ENCODE results near the gene CDK15.
"Not testable (repeated sequence)": the region's sequence is repeated elsewhere in the genome, so short reads cannot be mapped to it uniquely, and the experiment has no call there.

CDK15 gene

DNA sequence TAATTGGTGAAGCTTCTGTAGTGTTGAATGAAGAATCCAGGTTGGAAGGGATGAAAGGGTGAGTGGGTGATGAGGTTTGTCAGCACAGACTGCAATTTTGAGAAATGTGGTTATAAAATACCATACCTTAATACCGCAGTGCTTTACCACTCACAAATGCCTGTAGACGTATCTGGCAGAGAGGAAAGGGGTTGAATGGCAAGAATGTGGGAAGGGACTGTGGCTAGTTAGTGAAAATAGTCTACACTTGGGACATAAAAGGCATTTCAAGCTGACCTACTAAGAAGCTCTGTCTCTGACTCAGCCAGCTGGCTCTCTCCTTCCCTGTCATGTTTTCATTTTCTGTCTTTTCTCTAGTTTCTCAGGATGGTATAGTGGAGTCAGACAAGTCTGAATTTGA is 25.1 kb downstream of the CDK15 start:
- TF ChIP-seq ZNF274 (IDR thresholded peaks at IDR 0.05; ENCODE audit: low read depth, low read length): no peak
- no peak overlapping the region for H3K4me3 ChIP-seq (ENCODE audit: low read length)

DNA sequence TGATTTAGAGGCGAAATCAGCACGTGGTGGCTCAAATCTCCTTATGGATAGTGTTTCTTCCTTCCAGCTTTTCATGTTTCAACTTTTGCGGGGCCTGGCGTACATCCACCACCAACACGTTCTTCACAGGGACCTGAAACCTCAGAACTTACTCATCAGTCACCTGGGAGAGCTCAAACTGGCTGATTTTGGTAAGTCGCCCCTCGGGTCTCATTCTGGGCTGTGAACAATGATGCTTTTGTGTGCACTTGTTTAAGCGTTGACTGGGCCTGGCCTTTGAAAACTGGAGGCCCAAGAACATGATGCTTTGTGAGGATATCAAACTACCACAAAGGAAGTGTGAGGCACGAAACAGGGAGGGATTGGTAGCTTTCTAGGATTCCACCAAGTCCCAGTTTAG is 27.4 kb downstream of the CDK15 start:
- H3K4me3 ChIP-seq (ENCODE audit: low read length): no peak overlapping the region
- TF ChIP-seq ZNF274 (IDR thresholded peaks at IDR 0.05; ENCODE audit: low read depth, low read length): no peak

DNA sequence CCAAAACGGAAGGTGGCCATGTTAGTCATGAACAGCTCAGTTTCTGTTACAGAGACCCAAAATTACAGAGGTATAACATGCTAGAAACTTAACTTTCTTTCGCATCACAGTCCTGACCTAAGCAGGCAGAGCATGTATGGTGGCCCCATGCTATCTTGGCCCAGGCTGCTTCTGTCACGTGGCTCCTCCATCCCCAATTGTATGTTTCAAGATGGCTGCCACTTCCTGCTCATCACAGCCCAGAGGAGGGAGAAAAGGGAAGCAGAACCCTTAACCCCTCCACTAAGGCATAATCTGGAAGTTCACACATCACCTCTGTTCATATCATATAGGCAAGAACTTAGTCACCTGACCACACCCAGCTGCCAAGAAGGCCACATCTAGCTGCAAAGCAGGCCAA is 28.7 kb downstream of the CDK15 start:
- H3K4me3 ChIP-seq (ENCODE audit: low read length): no peak overlapping the region
- TF ChIP-seq ZNF274 (IDR thresholded peaks at IDR 0.05; ENCODE audit: low read depth, low read length): no peak

DNA sequence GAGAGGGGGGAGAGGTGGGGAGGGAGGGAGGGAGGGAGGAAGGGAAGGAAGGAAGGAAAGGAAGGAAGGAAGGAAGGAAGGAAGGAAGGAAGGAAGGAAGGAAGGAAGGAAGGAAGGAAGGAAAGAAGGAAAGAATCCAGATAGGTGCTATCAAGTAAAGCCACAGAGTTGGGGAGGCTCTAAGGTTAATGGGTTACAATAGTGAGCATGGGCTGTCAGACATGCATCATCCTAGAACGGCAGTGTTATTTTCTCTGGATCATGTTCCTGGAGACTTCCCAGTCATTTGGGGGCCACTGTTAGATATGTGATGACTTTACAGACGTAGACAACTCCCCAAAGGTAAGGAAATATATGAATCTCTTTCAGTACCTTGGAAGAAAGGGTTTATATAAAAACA is 31.1 kb downstream of the CDK15 start:
- TF ChIP-seq ZNF274 (IDR thresholded peaks at IDR 0.05; ENCODE audit: low read depth, low read length): no peak
- H3K4me3 ChIP-seq (ENCODE audit: low read length): no peak overlapping the region

DNA sequence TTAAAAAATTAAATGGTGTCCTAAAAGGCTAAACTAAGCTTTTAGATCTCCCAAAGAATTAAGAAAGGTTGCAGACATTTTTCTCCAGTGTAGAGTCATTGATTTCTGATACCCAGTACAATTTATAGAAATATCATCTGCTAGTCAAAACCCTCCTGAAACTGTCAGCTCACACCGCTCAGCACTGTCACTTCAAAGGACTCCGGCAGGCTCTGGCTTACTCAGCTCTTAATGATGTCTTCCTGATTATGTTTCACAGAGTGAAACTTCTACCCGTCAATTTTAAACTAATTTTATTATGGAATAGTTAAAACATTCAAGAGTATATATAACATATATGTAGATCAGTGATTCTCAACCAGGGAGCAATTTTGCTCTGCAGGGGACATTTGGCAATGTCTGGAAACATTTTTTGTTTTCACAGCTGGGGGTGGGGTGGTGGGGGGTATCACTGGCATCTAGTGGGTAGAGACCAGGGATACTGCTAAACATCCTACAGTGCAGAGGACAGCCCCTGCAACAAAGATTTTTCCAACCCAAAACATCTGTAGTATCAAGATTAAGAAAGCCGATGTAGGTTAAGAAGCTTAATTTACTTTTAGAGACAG is 31.6 kb downstream of the CDK15 start:
- no peak for TF ChIP-seq ZNF274 (IDR thresholded peaks at IDR 0.05; ENCODE audit: low read depth, low read length)
- H3K4me3 ChIP-seq (ENCODE audit: low read length): no peak overlapping the region

DNA sequence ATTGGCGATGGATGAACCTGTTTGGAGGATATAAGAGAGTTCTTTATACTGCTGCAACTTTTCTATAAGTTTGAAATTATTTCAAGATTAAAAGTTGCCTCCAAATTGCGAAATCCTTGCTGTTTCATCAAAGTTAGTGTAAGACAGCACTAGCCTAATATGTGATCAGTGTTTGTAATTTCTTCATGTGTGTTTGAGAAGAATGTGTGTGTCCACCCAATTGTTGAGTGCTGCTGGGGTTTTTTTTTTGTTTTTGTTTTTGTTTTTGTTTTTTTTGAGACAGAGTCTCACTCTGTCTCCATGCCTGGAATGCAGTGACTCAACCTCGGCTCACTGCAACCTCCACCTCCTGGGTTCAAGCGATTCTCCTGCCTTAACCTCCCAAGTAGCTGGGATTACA is 33.4 kb downstream of the CDK15 start:
- H3K4me3 ChIP-seq (ENCODE audit: low read length): no peak overlapping the region
- TF ChIP-seq ZNF274 (IDR thresholded peaks at IDR 0.05; ENCODE audit: low read depth, low read length): no peak

DNA sequence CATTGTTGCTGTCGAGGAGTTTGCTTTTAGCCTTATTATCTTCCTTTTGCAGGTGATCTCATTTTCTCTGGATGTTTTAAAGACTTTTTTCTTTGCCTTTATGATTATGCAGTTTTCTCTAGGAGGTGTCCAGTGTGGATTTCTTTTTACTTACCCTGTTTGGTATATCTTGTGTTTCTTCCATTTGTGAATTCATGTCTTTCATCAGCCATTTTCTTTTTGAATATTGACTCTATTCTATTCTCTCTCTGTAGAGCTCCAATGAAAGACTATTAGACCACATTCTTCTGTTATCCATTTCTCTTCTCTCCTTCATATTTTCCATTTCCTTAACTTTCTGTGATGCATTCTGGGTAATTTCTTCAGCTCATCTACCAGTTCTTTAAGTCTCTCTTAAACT is 34.4 kb downstream of the CDK15 start:
- no peak overlapping the region for H3K4me3 ChIP-seq (ENCODE audit: low read length)
- TF ChIP-seq ZNF274 (IDR thresholded peaks at IDR 0.05; ENCODE audit: low read depth, low read length): no peak

DNA sequence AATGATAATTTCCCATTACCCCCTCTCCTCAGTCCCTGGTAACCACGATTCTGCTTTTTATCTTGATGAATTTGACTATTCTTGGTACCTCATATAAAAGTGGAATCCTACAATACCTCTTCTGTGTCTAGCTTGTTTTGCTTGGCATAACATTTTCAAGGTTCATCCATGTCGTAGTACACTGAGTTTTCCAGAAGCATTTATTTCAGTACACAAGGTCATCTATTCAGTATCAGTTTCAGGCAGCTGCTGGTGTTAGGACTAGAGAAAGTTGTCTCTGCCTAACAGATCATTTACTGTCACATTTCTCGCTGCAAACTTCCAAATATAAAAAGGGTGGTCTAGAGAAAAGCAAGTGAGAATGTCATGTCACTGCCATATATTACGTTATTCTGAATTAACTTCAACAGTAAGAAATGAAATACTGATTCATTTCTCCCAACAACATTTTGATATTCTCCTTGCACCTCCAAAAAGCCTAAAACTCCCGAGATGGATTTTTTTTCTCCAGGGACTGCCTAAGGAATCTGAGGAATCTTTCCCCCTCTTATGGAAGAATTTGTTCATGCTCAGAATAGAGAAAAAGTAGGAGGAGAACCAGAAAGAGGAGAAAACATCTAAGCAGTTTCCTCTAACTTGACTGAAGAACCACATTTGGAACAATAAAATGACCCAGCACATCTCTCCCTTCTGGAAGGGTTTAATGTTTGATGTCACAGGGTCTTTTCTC is 36.0 kb downstream of the CDK15 start:
- no peak for TF ChIP-seq ZNF274 (IDR thresholded peaks at IDR 0.05; ENCODE audit: low read depth, low read length)
- no peak overlapping the region for H3K4me3 ChIP-seq (ENCODE audit: low read length)

DNA sequence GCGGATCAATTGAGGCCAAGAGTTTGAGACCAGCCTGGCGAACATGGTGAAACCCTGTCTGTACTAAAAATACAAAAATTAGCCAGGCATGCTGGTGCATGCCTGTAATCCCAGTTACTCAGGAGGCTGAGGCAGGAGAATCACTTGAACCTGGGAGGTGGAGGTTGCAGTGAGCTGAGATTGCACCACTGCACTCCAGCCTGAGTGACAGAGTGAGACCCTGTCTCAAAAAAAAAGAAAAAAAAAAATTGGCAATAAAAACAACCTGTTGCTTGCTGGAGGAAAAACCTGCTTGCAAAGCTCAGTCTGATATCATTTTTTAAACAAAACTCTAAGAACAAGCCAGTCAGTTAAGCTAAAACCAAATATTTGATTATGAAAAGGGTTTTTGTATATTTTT is 38.6 kb downstream of the CDK15 start:
- H3K4me3 ChIP-seq (ENCODE audit: low read length): not testable (repeated sequence)

DNA sequence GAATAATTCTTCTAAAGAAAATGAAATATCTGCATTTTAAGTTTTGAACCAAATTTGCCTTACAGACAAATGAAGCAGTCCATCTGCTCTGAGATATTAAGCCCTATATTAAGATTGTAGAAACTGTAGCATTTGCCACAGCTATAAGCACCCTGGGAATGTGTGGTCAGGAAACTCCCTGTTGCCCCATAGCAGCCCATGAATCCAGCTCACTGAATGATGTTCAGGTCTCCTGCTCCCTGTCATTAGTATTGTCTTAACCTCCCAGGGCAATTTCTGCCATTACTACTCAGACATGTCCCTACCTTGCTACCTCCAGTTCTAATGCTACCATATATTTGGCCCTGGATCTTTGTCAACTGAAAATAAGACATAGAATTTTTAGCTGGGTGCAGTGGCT is 41.1 kb downstream of the CDK15 start:
- H3K4me3 ChIP-seq (ENCODE audit: low read length): no peak overlapping the region
- TF ChIP-seq ZNF274 (IDR thresholded peaks at IDR 0.05; ENCODE audit: low read depth, low read length): no peak

DNA sequence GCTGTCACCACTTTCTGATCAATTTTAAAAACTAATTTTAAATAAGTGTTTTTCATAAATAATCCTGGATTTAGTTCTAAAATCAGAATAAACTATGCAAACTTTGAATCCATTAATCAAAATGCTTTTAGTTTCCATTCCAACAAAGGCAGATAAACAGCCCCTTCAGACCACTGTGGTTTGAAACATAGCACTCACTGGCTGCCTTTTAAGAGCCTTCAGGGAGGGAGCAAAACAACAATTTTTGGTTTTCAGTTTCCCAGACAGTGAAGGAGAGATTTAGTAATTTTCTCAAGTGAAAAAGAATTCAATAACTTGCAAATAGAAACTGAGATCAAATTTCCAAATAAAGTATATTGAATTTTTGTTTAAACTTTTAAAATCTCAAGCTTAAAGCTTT is 46.1 kb downstream of the CDK15 start:
- H3K4me3 ChIP-seq (ENCODE audit: low read length): no peak overlapping the region
- TF ChIP-seq ZNF274 (IDR thresholded peaks at IDR 0.05; ENCODE audit: low read depth, low read length): no peak

DNA sequence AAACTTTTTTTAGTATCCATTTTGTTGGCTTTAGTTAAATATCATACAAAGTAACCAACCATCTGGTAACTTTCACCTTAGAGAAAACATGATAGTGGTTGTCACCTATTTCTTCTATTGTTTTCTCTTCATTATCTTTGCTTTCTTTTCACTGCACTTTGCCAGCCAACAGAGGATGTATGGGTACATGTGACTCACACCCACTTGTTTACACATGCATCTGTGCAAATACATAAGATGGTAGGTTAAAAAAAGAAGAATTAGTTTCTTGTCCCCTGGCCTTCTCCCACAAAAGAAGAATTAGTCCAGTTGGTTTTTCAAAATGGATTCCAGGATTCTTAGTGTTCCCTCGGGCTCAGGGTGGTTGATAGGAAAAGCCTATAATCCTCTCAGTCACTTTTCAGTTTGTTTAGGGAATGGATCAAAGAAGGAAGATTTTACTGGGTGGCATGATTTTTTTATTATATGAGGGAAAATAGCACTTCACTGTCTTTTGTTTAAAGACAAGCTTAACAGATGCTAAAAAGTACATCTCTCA is 46.6 kb downstream of the CDK15 start:
- no peak overlapping the region for H3K4me3 ChIP-seq (ENCODE audit: low read length)
- no peak for TF ChIP-seq ZNF274 (IDR thresholded peaks at IDR 0.05; ENCODE audit: low read depth, low read length)

DNA sequence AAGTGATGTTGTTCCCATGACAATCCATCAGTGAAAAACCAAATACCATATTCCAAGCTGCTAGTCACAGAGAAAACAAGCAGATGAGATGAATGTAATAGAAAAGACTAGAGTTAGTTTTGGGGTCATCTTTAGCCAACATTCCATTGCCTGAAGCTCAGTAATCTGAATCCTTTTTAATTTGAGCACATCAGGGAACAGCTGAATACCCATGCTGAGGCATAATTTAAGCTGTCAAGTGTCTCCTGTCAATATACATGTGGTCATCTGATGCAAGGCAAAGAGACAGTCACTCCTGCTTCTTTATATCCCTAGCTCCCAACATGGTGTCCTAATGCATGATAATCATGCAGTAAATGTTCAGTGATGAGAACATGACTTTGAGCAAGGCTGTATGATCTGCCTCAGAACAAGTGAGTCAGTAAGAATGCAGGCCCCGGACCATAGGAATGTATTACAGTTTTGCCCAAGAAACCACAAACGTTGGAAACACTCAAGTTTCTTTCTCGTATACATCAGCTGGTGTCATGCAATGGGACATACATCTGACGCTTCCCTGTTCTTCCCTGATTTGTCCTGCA is 48.0 kb downstream of the CDK15 start:
- H3K4me3 ChIP-seq (ENCODE audit: low read length): no peak overlapping the region

DNA sequence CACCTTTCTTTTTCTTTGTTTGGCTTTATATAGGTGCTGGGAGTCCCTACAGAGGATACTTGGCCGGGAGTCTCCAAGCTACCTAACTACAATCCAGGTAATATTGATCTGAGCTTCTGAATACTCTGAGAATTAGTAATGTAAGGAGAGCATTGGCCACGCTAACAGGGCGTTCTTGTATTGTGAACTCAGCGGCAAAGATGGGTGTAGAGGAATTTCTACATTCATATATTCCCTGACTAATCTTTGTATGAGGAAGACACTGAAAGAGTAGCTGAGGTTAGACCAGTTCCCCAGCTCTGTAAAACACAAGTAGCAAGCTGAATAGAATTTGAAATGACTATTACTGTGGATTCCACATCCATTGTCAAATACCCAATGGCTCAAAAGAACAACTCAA is 48.5 kb downstream of the CDK15 start:
- no peak overlapping the region for H3K4me3 ChIP-seq (ENCODE audit: low read length)
- TF ChIP-seq ZNF274 (IDR thresholded peaks at IDR 0.05; ENCODE audit: low read depth, low read length): no peak

More for the DNA sequence above, 48.0 kb downstream of the CDK15 start:
- TF ChIP-seq ZNF274 (IDR thresholded peaks at IDR 0.05; ENCODE audit: low read depth, low read length): no peak

DNA sequence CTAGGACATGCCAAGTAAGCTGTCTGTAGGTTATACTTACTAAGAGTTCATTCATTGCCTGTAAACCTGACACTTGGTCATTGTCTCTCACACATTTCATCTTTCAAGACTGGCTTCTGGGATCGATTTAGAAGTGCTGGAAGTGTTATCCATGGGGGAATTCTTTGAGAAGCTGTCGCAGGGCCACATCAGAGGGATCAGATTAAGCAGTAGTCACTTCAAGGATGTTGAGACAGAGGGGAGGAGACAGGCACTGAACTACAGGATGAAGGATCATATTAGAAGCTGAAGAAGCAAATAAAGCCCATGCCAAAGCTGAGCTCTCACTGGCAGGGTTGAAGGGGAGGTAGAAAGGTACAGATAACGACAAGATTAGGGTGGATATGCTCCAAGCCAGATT is 49.0 kb downstream of the CDK15 start:
- no peak overlapping the region for H3K4me3 ChIP-seq (ENCODE audit: low read length)
- TF ChIP-seq ZNF274 (IDR thresholded peaks at IDR 0.05; ENCODE audit: low read depth, low read length): no peak

All from GM08714 (cell line).